ENCODE data around the gene GJC1. TPM values are rescaled to one million over a fixed set of nuclear protein-coding genes. Genes with fewer than 3 reads are reported as not detected.

The GJC1 gene
- total and polyA plus RNA-seq, 9 of the 15 experiments (the other 6 are each of a cell fraction or from before 2014, with no cell fraction given) = 0.04 to 1.4 (median 0.18) TPM; not detected in 1

- ATAC-seq = no peak
- no peaks in the 10 kb centered on the region for H3K79me2 ChIP-seq (ENCODE audit: control insufficient read depth, insufficient read depth, low read length)
- H3K4me2 ChIP-seq (ENCODE audit: insufficient read depth, low read length) = no peak overlapping the region
- intact Hi-C loops (cut with micrococcal nuclease) = no loop called here
- 0 out of 2 replicates have a peak, but pooled peaks cover 4% of the 10 kb centered on the region for H4K20me1 ChIP-seq (replicated peaks; ENCODE audit: control insufficient read depth, insufficient read depth, low read length)
- no peak overlapping the region for H2AFZ ChIP-seq (ENCODE audit: low read depth, low read length)
- H3K4me1 ChIP-seq (replicated peaks in 1 of 2; ENCODE audit: control insufficient read depth in 2 of 2, insufficient read depth in 2 of 2, low read length in 2 of 2) = peaks cover 0 to 15% of the 10 kb centered on the region in 2 experiments; a peak in 4 of 5 replicates
- no peaks in the 10 kb centered on the region for H3K9me3 ChIP-seq (replicated peaks; ENCODE audit: control insufficient read depth, insufficient read depth, low read depth, low read length)
- CTCF ChIA-PET (ENCODE audit: low intra/inter-chr PET ratio) = interaction anchor here (0.7 kb wide), 1 partner anchor 291 kb away, joined by 4 read pairs; no protein-coding TSS in a partner anchor
- no peak overlapping the region for H3K9ac ChIP-seq (ENCODE audit: insufficient read depth in 1 of 2, low read depth in 2 of 2, low read length in 2 of 2)
- H3K36me3 ChIP-seq (ENCODE audit: control insufficient read depth, insufficient read depth, low read length) = no peaks in the 10 kb centered on the region
- no peak overlapping the region for H3K27ac ChIP-seq (ENCODE audit: extremely low read depth, low read depth, low read length)
- H3K4me3 ChIP-seq = no peak overlapping the region
- BruUV-seq (replicated peaks) = no TSS peak
- in situ Hi-C loops (cut with MboI) = no loop called here
- 9% methylated on average over 12 of the region's 15 CpGs for WGBS (ENCODE audit: insufficient coverage, low coverage, missing lambda C conversion rate)
- FAIRE-seq = no peak
- POLR2A ChIA-PET = interaction anchor here (0.6 kb wide), 2 partner anchors 28 to 49 kb away, joined by 3 read pairs; no protein-coding TSS in a partner anchor
- no peaks in the 10 kb centered on the region for H3K9me1 ChIP-seq (ENCODE audit: control insufficient read depth, insufficient read depth, low read length)
- DNase-seq (ENCODE audit: extremely low read depth in 1 of 4, low spot score in 3 of 4) = no peak
- H3K27me3 ChIP-seq (ENCODE audit: control insufficient read depth in 2 of 2, insufficient read depth in 2 of 2, low read length in 2 of 2) = peaks cover 24 to 48% of the 10 kb centered on the region in 2 experiments
- no peak for TF ChIP-seq ELK1 (CRISPR knock-in tag; IDR thresholded peaks at IDR 0.05)
- no peak for TF ChIP-seq ZNF212 (CRISPR knock-in tag; IDR thresholded peaks at IDR 0.05)
- no peak for TF ChIP-seq ZNF124 (CRISPR knock-in tag; IDR thresholded peaks at IDR 0.05)
- TF ChIP-seq ZNF263 (CRISPR knock-in tag; IDR thresholded peaks at IDR 0.05; ENCODE audit: borderline replicate concordance) = no peak
- no peak for TF ChIP-seq ZNF707 (CRISPR knock-in tag; conservative IDR thresholded peaks at IDR 0.05)
- TF ChIP-seq SMARCC2 (IDR thresholded peaks at IDR 0.05; ENCODE audit: low read depth) = no peak
- TF ChIP-seq E2F1 (CRISPR knock-in tag; IDR thresholded peaks at IDR 0.05) = no peak
- no peak for TF ChIP-seq TCF15 (CRISPR knock-in tag; IDR thresholded peaks at IDR 0.05)
- TF ChIP-seq ZNF655 (CRISPR knock-in tag; IDR thresholded peaks at IDR 0.05) = no peak
- no peak for TF ChIP-seq PML (IDR thresholded peaks at IDR 0.05; ENCODE audit: low read length)
- no peak for TF ChIP-seq ETV5 (CRISPR knock-in tag; IDR thresholded peaks at IDR 0.05; ENCODE audit: low read depth)
- no peak for TF ChIP-seq CREB3 (tag; conservative IDR thresholded peaks at IDR 0.05; ENCODE audit: low read depth)
- no peak for TF ChIP-seq KLF6 (CRISPR knock-in tag; IDR thresholded peaks at IDR 0.05; ENCODE audit: borderline replicate concordance)
- no peak for TF ChIP-seq ZNF511 (CRISPR knock-in tag; IDR thresholded peaks at IDR 0.05)
Observed at GRCh38 chr17:44826123-44826790, 3.8 kb downstream of the GJC1 start.
